NT2/D1 (cell line): ENCODE measurements around the gene DPEP2NB.

Source experiments
- YY1 ChIP-seq: IDR thresholded peaks from 2 replicates; pipeline ENCODE4 v1.6.1; 2011; ENCODE audit not compliant: insufficient read length, insufficient read depth
- ZNF274 ChIP-seq: IDR thresholded peaks from 2 replicates; pipeline ENCODE4 v1.6.1; 2011; ENCODE audit warnings: mild to moderate bottlenecking, low read depth, low read length

DNA sequence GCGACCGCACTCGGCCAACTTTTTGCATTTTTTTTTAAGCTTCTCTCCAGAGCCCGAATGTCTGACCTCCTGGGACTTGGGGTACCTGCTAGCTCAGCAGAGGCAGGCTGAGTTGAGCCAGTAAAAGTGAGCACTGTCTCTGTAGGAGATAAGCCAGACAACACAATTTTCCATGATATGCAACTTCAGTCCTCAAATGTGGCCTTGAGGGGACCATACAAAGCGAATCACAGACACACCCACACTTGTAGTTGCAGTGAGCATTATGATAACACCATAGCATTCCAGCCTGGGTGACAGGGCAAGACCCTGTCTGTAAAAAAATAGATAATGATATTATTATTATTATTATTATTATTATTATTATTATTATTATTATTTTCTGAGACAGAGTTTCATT, 19.0 kb downstream of the DPEP2NB start:
- TF ChIP-seq YY1 (no peak), ZNF274 (no peak)
